ENCODE data around the gene TIMM22. TPM values are rescaled to one million over a fixed set of nuclear protein-coding genes. Genes with fewer than 3 reads are reported as not detected.

Gene TIMM22
- polyA plus RNA-seq, 1 donor from 2014 or later, result 21.2 TPM

Other genes with a start within 250 kb of the TIMM22 start
- gene GEMIN4, start 244.9 kb upstream of the TIMM22 start, polyA plus RNA-seq, result 27.4 TPM
- gene GLOD4, start 214.8 kb upstream of the TIMM22 start, polyA plus RNA-seq, result 100.0 TPM
- 32.2 TPM for gene MRM3, start 214.8 kb upstream of the TIMM22 start, polyA plus RNA-seq
- 0.18 TPM for gene NXN, start 17.4 kb upstream of the TIMM22 start, polyA plus RNA-seq
- 19.2 TPM for gene ABR, start 182.9 kb downstream of the TIMM22 start, polyA plus RNA-seq